ENCODE measurements around the gene ZNF143.

Gene ZNF143

GRCh38 chr11:9528136-9528501, 67.3 kb downstream of the ZNF143 start:
- Histone ChIP-seq H3K9me3 (ENCODE audit: control insufficient read depth, insufficient read depth, low read length) (no peaks in the 10 kb centered on the region), H4K20me1 (ENCODE audit: control insufficient read depth, insufficient read depth, low read depth, low read length) (no peaks in the 10 kb centered on the region), H3K9me2 (replicated peaks; ENCODE audit: control insufficient read depth, low read length) (no peaks in the 10 kb centered on the region), H3K27me3 (ENCODE audit: control insufficient read depth, low read length) (no peaks in the 10 kb centered on the region), H3K4me3 (ENCODE audit: low read length) (no peak overlapping the region), H3K27ac (ENCODE audit: low read depth, low read length) (no peak overlapping the region), H3K4me2 (ENCODE audit: low read length) (no peak overlapping the region), H3K36me3 (ENCODE audit: control insufficient read depth, low read length) (peaks cover 25% of the 10 kb centered on the region), H3F3A (ENCODE audit: control insufficient read depth, insufficient read depth) (0 out of 2 replicates have a peak, but pooled peaks cover 3% of the 10 kb centered on the region), H3K4me1 (ENCODE audit: control insufficient read depth, low read length) (no peaks in the 10 kb centered on the region), H3K79me2 (ENCODE audit: control insufficient read depth, low read length) (no peaks in the 10 kb centered on the region)
- TF ChIP-seq CTCF (IDR thresholded peaks at IDR 0.05; ENCODE audit: low read depth, low read length, poor library complexity, severe bottlenecking) (no peak), EZH2phosphoT487 (IDR thresholded peaks at IDR 0.05; ENCODE audit: borderline replicate concordance, low read length) (no peak)

GRCh38 chr11:9528573-9529333, 67.9 kb downstream of the ZNF143 start:
- H3K27me3 ChIP-seq (ENCODE audit: control insufficient read depth, low read length) = no peaks in the 10 kb centered on the region
- H3F3A ChIP-seq (ENCODE audit: control insufficient read depth, insufficient read depth) = peaks cover 6% of the 10 kb centered on the region; the same call in 1 of the 2 replicates
- H3K9me3 ChIP-seq (ENCODE audit: control insufficient read depth, insufficient read depth, low read length) = no peaks in the 10 kb centered on the region
- no peak overlapping the region for H3K4me3 ChIP-seq (ENCODE audit: low read length)
- H3K9me2 ChIP-seq (replicated peaks; ENCODE audit: control insufficient read depth, low read length) = no peaks in the 10 kb centered on the region
- H3K79me2 ChIP-seq (ENCODE audit: control insufficient read depth, low read length) = no peaks in the 10 kb centered on the region
- no peaks in the 10 kb centered on the region for H4K20me1 ChIP-seq (ENCODE audit: control insufficient read depth, insufficient read depth, low read depth, low read length)
- no peak overlapping the region for H3K27ac ChIP-seq (ENCODE audit: low read depth, low read length)
- H3K36me3 ChIP-seq (ENCODE audit: control insufficient read depth, low read length) = peaks cover 25% of the 10 kb centered on the region
- TF ChIP-seq CTCF (IDR thresholded peaks at IDR 0.05; ENCODE audit: low read depth, low read length, poor library complexity, severe bottlenecking) (no peak), EZH2phosphoT487 (IDR thresholded peaks at IDR 0.05; ENCODE audit: borderline replicate concordance, low read length) (no peak)
- peaks cover 3% of the 10 kb centered on the region; the same call in 1 of the 2 replicates for H3K4me1 ChIP-seq (ENCODE audit: control insufficient read depth, low read length)
- H3K4me2 ChIP-seq (ENCODE audit: low read length) = no peak overlapping the region

GRCh38 chr11:9529334-9529650, 68.5 kb downstream of the ZNF143 start:
- no peak overlapping the region for H3K4me2 ChIP-seq (ENCODE audit: low read length)
- H3K4me3 ChIP-seq (ENCODE audit: low read length) = no peak overlapping the region
- peaks cover 4% of the 10 kb centered on the region; the same call in 1 of the 2 replicates for H3K4me1 ChIP-seq (ENCODE audit: control insufficient read depth, low read length)

More at GRCh38 chr11:9529334-9529650, 68.5 kb downstream of the ZNF143 start:
- H3F3A ChIP-seq (ENCODE audit: control insufficient read depth, insufficient read depth) = peaks cover 9% of the 10 kb centered on the region; the same call in 1 of the 2 replicates
- no peaks in the 10 kb centered on the region for H3K27me3 ChIP-seq (ENCODE audit: control insufficient read depth, low read length)
- H3K9me2 ChIP-seq (replicated peaks; ENCODE audit: control insufficient read depth, low read length) = no peaks in the 10 kb centered on the region
- no peaks in the 10 kb centered on the region for H3K9me3 ChIP-seq (ENCODE audit: control insufficient read depth, insufficient read depth, low read length)
- no peak for TF ChIP-seq CTCF (IDR thresholded peaks at IDR 0.05; ENCODE audit: low read depth, low read length, poor library complexity, severe bottlenecking)
- TF ChIP-seq EZH2phosphoT487 (IDR thresholded peaks at IDR 0.05; ENCODE audit: borderline replicate concordance, low read length) = no peak
- no peaks in the 10 kb centered on the region for H3K79me2 ChIP-seq (ENCODE audit: control insufficient read depth, low read length)
- H3K36me3 ChIP-seq (ENCODE audit: control insufficient read depth, low read length) = peaks cover 25% of the 10 kb centered on the region
- H4K20me1 ChIP-seq (ENCODE audit: control insufficient read depth, insufficient read depth, low read depth, low read length) = no peaks in the 10 kb centered on the region
- no peak overlapping the region for H3K27ac ChIP-seq (ENCODE audit: low read depth, low read length)

Data from DOHH2 (cell line).